EL (cell line): ENCODE data around the gene NPIPB8.
"Not testable (repeated sequence)": the region's sequence is repeated elsewhere in the genome, so short reads cannot be mapped to it uniquely, and the experiment has no call there.

Source experiments
- DNase-seq: peaks from one replicate; pipeline ENCODE4 v3.0.0-alpha.2; 2016

The NPIPB8 gene

DNA sequence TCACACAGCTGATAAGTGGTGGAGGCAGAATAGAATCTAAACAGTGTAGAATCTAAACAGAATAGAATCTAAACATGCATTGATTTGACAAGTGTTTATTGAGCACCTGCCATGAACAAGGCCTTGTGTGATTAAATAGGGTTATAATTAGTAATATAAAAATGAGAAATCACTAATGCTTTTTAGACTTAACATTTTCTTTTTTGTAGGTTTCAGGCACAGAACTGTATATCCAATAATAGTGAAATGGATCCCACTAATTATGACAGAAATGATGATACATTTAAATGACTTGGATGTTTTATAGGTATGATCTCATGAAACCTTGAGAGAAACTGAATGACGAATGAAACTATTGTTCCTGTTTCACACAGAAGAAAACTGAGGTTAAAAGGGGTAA is at the start of gene NPIPB8:
TSS of gene NPIPB8 (plus strand) at position 301 of the 400 bp plus-strand sequence. CDS start 296 bp downstream, outside the sequence.
- not testable (repeated sequence) for DNase-seq

DNA sequence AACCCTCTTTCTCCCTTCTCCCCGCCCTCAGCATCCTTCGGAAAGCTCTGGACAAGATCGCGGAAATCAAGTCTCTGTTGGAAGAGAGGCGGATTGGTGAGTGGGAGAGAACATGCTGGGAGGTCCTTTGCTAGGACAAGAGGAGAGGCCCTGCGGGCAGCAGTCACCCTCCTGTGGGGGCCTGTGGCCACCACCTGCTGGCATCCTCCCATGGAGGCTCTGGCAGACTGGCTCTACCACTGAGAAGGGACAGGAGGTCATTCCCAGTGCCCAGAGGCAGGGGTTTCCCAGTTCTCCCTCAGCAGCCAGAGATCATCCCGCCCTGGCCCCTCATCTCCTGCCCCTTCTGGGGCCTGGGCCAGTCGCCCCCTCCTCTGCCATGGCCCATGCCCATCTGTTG is 48.8 kb upstream of the NPIPB8 start:
- no peak for DNase-seq

DNA sequence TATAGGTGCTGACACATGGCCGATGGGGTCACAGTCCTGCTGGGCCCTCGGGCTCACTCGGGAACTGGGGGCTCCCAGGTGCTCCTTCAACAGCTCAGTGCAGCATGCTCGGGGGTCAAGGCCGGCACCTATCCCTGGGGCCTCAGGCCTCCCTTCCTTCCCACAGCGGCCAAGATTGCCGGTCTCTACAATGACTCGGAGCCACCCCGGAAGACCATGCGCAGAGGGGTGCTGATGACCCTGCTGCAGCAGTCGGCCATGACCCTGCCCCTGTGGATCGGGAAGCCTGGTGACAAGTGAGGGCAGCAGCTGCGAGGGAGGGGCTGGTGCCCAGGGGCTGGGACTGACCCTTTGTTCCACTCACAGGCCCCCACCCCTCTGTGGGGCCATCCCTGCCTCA is 47.9 kb upstream of the NPIPB8 start:
- DNase-seq: no peak

- no peak for DNase-seq
Measured at GRCh38 chr16:28590384-28591340, 47.2 kb upstream of the NPIPB8 start.

DNA sequence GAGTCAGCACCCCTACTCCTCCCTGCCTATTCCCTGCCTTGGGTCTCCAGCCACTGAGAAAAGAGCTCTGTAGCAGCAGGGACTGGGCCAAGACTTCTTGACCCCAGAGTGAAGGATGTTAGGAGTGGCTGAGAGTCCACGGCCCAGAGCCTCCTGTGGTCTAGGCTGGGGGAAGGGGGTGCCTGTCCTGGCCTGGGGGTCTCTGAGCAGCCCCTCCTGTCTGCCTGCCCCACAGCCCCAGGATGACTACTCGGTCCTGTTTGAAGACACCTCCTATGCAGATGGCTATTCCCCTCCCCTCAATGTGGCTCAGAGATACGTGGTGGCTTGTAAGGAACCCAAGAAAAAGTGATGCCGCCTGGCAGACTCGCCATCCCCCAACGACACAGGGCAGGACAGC is 46.5 kb upstream of the NPIPB8 start:
- DNase-seq: no peak

DNA sequence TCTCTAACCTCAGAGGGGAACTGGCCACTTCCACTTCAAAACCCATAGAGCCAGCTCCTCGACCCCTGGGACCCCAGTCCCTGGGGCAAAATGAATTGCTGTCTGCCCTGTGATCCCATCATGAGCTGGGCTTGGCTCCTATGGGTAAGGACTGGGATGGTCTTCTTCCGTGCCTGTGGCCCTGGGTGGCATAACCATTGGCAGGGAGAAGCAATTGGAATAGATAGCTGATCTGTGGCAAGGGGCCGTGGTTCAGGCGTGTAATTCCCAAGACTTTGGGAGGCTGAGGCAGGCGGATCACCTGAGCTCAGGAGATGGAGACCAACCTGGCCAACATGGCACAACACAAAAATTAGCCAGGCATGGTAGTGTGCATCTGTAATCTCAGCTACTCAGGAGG is 45.4 kb upstream of the NPIPB8 start:
- no peak for DNase-seq

DNA sequence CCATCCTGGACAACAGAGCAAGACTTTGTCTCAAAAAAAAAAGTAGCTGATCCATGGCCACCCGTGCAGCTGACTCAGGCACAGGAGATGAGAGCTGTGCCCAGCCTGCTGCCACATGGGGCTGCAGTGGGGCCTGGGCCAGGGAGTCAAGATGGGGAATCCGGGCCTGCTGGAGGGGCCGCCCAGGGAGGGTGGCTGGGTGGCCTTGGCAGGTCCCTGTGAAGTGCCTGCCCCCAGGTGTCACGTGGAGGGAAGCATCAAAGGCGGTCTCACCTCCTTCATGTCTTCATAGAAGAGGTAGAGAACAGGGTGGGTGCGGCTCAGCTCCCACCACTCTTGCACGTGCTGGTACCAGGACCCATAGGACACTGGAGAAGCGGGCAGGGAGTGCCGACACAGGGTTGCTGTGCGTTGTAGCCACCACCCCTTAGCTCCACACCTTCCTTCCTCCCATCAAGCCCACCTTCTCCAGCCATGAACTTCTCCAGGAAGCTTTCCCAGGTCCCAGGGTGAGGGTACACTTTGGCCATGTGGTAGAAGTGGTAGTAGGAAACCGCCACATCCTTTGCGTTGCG is 44.8 kb upstream of the NPIPB8 start:
- DNase-seq: no peak

GRCh38 chr16:28595451-28595850 is 42.4 kb upstream of the NPIPB8 start:
- not testable (repeated sequence) for DNase-seq

- DNase-seq: no peak
Measured at GRCh38 chr16:28596115-28596630, 41.7 kb upstream of the NPIPB8 start.

DNA sequence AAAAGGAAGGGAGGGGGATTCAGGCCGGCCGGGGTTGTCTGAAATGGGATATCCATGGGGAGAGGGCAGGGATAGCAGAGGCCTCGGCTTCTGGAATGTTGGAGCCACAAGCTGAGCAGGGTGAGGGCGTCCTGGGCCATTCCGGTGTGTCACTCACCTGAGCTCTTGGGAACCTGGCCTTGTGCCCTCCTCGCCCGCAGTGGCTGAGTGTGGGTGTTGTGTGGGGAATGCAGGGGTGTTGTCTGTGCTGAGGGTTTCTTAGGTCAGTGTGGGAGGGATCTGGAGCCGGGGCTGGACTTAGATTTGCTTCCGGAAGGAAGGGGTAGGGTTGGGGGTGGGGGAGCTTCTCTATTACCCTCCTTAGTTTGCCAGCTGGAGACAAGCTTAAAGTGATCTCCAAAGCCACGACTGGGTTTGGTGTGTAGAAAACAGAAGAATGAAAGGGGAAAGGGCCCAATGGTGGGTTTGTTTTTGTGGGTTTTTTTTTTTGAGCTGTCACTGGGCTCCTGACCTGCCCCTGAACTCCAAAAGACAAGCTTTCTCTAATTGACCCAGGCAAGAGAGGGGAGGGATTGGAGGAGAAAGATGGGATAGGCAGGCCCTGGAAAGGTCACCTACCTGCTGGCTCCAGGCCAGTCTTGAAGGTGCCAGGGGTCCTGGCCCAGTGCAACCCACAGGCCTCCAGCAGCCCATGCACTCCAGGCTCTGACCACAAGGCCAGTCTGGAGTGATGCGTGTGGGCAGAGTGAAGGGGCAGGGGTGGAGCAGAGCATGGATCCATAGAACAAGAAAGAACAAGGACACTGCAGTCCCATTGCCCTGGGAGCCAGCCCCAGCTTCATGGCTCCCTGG is 40.8 kb upstream of the NPIPB8 start, which contains the start of gene SULT1A2:
TSS of gene SULT1A2 (minus strand) at position 211 of the 852 bp plus-strand sequence. CDS start 1,120 bp downstream, outside the sequence.
- DNase-seq: no peak

GRCh38 chr16:28597692-28598261 is 40.1 kb upstream of the NPIPB8 start:
- no peak for DNase-seq

GRCh38 chr16:28599377-28600285 is 38.2 kb upstream of the NPIPB8 start:
- not testable (repeated sequence) for DNase-seq

GRCh38 chr16:28600965-28601364 is 36.9 kb upstream of the NPIPB8 start:
- DNase-seq: not testable (repeated sequence)

DNA sequence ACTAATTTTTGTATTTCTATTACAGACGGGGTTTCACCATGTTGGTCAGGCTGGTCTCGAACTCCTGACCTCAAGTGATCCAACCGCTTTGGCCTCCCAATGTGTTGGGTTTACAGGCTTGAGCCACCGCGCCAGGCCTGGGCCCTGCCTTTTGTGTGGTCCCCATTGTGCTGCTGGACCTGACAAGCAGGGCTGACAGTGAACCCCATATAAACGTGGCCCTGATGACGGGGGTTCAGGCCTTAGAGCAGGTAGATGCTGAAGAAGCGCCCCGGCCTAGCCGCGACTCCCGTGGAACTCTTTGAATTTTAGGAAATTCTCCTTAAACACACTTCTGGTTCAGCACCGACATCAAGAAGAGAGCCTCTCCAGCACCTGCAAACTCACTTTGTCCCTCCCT is 36.3 kb upstream of the NPIPB8 start:
- not testable (repeated sequence) for DNase-seq

- not testable (repeated sequence) for DNase-seq
Measured at GRCh38 chr16:28602062-28602461, 35.8 kb upstream of the NPIPB8 start.

- DNase-seq: no peak
Measured at GRCh38 chr16:28602529-28602928, 35.3 kb upstream of the NPIPB8 start.

DNA sequence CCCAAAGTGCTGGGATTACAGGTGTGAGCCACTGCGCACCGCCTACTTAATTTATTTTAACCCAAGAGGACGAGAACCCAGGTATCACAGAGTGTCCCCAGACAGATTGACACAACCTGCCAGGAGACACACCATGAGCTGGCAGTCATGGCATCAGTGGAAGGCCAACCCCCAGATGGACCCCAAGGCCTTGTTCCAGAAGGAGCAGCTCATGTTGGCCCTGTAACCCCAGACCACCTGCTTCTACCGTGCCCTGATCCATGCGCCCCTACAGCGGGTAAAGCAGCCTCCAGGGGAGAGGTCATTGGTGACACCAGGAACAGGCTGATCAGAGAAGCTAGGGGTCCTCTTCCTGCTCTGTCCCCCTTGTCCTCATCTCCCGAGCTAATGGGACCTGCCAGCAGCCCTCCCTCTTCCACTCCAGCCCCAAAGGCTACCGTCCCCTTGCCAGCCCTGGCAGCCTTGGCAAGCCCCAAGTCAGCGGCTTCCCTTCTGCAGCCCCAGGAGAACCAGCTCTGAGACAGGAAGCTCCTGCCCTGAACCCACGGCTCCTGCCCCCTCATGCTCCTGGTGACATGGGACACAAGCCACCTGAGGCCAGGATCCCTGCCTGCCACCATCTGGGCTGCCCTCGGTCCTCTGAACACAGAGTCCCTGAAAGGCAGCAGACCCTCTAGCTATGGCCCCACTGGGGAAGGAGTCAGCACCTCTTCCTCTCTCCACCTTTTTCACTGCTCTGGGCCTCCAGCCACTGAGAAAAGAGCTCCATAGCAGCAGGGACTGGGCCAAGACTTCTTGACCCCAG is 34.3 kb upstream of the NPIPB8 start:
- DNase-seq: no peak

- no peak for DNase-seq
Measured at GRCh38 chr16:28604186-28604565, 33.7 kb upstream of the NPIPB8 start.

GRCh38 chr16:28606291-28607115 is 31.4 kb upstream of the NPIPB8 start:
- no peak for DNase-seq
